ENCODE data around the gene CHRNG.

The CHRNG gene

DNA sequence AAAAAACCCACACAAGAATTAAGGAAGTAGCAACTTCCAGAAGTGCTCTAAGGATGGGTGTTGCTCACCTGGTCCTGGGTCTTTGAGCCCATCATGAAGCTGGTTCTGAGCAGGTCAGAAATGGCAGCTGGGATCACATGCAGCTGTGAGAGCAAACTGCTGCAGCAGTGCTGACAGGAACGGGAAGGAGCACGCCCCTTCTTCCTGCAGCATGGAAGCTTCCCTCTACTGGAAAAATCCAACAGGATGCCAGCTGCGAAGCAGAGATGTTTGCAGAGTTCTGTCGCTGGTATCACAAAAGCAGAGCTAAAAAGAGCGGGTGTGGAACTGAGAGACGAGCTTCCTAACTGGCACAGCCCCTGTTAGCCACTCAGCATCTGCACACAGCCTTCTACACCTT lies 44.7 kb downstream of the CHRNG start:
- no peak for DNase-seq

DNA sequence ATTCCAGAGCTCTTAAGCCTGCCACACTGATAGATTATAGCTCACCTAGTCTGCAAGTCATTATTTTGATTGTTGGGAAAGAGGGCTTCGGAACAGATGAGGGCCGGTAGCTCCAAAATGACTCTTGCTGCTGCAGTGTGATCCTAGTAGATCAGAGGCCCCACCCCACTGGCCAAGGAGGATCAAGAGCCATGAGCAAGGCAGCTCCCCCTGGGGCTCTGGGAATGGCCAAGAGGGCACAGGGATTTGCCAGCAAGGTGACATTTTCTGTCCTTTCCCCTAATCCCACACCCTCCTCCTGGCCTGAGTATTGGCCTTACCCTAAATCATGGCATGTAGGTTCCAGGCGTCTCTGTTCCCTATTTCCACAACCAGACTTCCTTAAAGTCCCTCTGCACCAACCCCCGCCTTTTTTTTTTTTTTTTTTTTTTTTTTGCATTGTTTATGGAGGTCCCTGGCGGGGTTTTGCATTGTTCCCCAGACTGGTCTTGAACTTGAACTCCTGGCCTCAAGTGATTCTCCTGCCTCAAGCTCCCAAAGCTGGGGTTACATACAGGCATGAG lies 47.5 kb downstream of the CHRNG start:
- DNase-seq, result no peak

DNA sequence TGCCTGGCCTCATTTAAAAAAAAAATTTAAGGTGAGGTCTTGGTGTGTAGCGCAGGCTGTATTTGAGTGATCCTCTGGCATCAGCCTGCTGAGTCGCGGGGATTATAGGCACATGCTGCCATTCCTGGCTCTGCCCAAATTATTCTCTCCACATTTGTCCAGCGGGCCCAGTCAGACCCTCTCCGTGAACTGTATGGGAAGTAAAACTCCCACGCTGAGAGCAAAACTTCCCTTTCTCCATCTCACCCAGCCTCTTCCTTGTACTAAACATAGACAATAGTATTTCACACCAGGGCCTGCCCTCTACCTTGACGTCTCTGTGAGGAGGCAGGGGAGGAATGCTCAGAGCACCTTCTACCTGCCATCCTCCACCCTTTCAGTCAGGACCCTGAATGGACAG lies 48.0 kb downstream of the CHRNG start:
- DNase-seq, result no peak

DNA sequence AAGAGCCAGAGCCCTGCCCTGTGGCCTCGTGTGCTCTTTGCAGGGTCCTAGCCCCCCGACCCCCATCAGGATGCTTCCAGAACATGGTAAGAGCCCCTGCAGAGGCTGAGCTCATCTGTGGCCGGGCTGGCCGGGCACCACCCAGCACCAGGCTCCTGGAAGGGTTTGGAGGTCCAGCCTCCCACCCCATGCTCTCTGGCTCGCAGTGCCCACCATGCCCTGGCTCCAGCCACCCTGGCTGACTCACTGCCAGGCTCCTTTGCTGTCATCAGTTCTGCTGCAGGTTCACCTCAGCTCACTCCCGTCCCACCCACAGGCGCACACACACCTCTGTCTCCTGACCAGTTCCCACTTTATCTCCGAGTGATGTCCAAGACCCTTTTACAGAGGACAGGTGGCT lies 48.5 kb downstream of the CHRNG start:
- DNase-seq, result no peak

DNA sequence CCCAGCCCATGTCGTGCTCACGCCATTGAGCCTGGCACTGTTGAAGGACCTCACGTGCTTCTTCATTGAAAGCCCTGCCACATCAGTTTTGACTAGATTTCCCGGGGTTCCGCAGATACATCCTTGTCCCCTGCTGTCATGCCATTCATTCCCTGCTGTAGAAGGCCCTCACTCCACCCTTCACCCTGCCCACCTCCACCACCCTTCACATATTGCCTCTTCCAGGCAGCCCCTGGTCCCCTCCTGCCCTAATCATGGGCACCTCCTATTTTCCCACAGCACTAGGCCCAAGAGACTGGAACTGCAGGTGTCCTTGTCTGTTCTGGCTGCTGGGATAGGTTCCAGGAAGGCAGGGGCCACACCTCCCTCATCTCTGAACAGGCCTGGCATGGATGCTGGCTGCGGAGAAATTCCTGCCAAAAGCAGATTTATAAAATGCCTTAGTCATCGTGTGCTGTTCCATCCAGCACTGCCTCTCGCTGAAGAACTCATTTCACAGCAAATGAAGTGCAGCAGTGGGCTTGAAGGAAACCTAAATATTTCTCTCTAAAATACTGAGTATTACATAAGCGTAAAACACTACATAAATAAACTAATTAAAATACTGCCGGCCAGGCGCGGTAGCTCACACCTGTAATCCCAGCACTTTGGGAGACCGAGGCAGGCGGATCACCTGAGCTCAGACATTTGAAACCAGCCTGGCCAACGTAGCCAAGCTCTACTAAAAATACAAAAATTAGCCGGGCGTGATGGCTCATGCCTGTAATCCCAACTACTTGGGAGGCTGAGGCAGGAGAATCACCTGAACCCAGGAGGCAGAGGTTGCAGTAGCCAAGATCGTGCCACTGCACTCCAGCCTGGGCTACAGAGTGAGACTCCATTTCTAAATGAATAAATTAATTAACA lies 49.4 kb downstream of the CHRNG start:
- DNase-seq, result no peak

DNA sequence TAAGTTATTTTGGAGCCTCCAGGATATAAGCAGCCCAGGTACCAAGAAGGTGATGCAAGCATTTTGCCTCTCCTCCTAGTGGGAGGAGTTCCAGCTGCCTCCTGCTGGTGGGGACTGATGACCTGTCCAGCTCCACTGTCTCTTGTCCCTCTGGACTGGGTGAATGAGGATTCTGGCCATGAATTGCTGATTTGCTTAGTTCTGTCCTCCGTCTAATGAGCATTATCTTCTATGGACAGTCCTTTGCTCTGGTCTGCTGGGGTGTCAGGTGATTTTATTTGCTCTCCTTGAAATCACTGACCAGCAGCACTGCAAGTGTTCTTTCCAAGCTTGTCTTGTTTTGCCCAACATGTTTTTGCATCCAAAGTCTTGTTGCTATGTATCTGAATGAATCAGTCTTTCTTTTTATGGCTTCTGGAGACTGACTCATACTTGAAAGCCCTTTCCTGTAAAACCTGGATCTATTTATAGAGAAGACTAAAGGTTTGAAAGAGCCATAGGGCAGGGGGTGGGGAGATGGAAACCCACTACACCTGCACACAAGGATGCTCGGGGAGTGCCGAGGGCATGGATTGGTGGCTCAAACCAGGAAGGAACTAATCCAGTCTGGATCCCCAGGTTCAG lies 53.4 kb downstream of the CHRNG start:
- DNase-seq, result no peak

DNA sequence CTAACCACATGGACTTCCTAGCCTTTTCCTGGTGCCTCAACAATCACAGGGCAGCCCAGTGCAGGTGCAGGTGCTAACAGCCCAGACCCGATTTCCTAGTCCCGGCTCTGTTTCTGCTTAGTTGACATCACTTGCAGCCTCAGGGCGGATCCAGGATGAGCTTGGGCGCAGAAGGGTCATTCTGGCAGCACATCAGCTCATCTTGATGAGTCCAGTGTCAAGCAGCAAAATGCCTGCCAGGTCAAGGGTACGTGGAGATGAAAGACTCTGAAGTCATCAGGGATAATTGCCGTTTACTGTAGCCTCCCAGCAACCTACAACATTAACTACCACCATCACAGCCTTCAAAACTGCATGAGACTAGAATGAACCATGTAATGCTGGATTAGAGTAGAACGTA lies 54.5 kb downstream of the CHRNG start:
- no peak for DNase-seq

Measured in DMS79 (cell line).